Trophoblast cell (in vitro differentiated cells and primary cell): ENCODE data around the gene ZBED4.

Experiments
- DNase-seq, 2 donors: peaks; one replicate each; pipeline ENCODE4 v3.0.0-alpha.2; 2016
- H2AFZ ChIP-seq: 2 replicates; pipeline ENCODE4 v1.6.1; 2013; ENCODE audit warnings: low read length, moderate library complexity, mild to moderate bottlenecking; ENCODE audit not compliant: insufficient read depth, poor library complexity
- H2AK5ac ChIP-seq: 2 replicates; pipeline ENCODE4 v1.6.1; 2013; ENCODE audit warnings: mild to moderate bottlenecking, low read length
- H2BK120ac ChIP-seq: 2 replicates; pipeline ENCODE4 v1.6.1; 2013; ENCODE audit warnings: low read length, mild to moderate bottlenecking, moderate library complexity; ENCODE audit not compliant: insufficient read depth, poor library complexity
- H2BK12ac ChIP-seq: 2 replicates; pipeline ENCODE4 v1.6.1; 2013; ENCODE audit warnings: mild to moderate bottlenecking, low read length, moderate library complexity
- H2BK5ac ChIP-seq: 2 replicates; pipeline ENCODE4 v1.6.1; 2013; ENCODE audit warnings: low read length, low read depth, moderate library complexity, mild to moderate bottlenecking; ENCODE audit not compliant: poor library complexity
- H3K14ac ChIP-seq: 2 replicates; pipeline ENCODE4 v1.6.1; 2013; ENCODE audit warnings: mild to moderate bottlenecking, low read length
- H3K18ac ChIP-seq: 2 replicates; pipeline ENCODE4 v1.6.1; 2013; ENCODE audit warnings: mild to moderate bottlenecking, low read length
- H3K23ac ChIP-seq: 2 replicates; pipeline ENCODE4 v1.6.1; 2013; ENCODE audit warnings: low read length
- H3K27ac ChIP-seq: 2 replicates; pipeline ENCODE4 v1.5.1; 2013; ENCODE audit warnings: low read depth, mild to moderate bottlenecking, inconsistent platforms, low read length, moderate library complexity
- H3K27me3 ChIP-seq: 2 replicates; pipeline ENCODE4 v1.6.1; 2013; ENCODE audit warnings: inconsistent platforms, mild to moderate bottlenecking, low read length, moderate library complexity; ENCODE audit not compliant: insufficient read depth
- H3K36me3 ChIP-seq, 2 experiments: 1 replicate in 1 of 2; 2 replicates in 1 of 2; pipeline ENCODE4 v1.6.1; 2013; ENCODE audit warnings: low read length in 2 of 2, mild to moderate bottlenecking in 2 of 2, moderate library complexity in 1 of 2; ENCODE audit not compliant: insufficient read depth in 2 of 2, control insufficient read depth in 1 of 2
- H3K4ac ChIP-seq: 2 replicates; pipeline ENCODE4 v1.6.1; 2013; ENCODE audit warnings: low read depth, mild to moderate bottlenecking, low read length, moderate library complexity
- H3K4me1 ChIP-seq, 2 experiments: 1 replicate in 1 of 2; 2 replicates in 1 of 2; pipeline ENCODE4 v1.6.1; 2013; ENCODE audit warnings: low read length in 2 of 2, mild to moderate bottlenecking in 2 of 2, moderate library complexity in 1 of 2; ENCODE audit not compliant: insufficient read depth in 2 of 2, control insufficient read depth in 1 of 2
- H3K4me2 ChIP-seq: 2 replicates; pipeline ENCODE4 v1.6.1; 2013; ENCODE audit warnings: inconsistent platforms, mild to moderate bottlenecking, low read length, moderate library complexity
- H3K4me3 ChIP-seq: 2 replicates; pipeline ENCODE4 v1.5.1; 2013; ENCODE audit warnings: mild to moderate bottlenecking, low read depth, low read length, inconsistent platforms
- H3K79me1 ChIP-seq: one replicate; pipeline ENCODE4 v1.6.1; 2013; ENCODE audit warnings: low read length
- H3K79me2 ChIP-seq: 2 replicates; pipeline ENCODE4 v1.6.1; 2013; ENCODE audit warnings: low read length, mild to moderate bottlenecking; ENCODE audit not compliant: control insufficient read depth, insufficient read depth, poor library complexity
- H3K9ac ChIP-seq: 2 replicates; pipeline ENCODE4 v1.6.1; 2013; ENCODE audit warnings: mild to moderate bottlenecking, low read length
- H3K9me3 ChIP-seq: 2 replicates; pipeline ENCODE4 v1.6.1; 2013; ENCODE audit warnings: low read depth, mild to moderate bottlenecking, control low read depth, inconsistent platforms, low read length; ENCODE audit not compliant: insufficient read depth
- H4K12ac ChIP-seq: 2 replicates; pipeline ENCODE4 v1.6.1; 2013; ENCODE audit warnings: low read depth, mild to moderate bottlenecking, low read length, moderate library complexity
- H4K8ac ChIP-seq: 2 replicates; pipeline ENCODE4 v1.6.1; 2013; ENCODE audit warnings: low read depth, mild to moderate bottlenecking, low read length, moderate library complexity
- H4K91ac ChIP-seq: one replicate; pipeline ENCODE4 v1.6.1; 2013; ENCODE audit warnings: low read depth, mild to moderate bottlenecking, low read length, moderate library complexity
- WGBS: extraction: QIAGEN DNeasy Blood & Tissue Kit; methylation state at CpG from one replicate; pipeline ENCODE4 v1.1.7; 2013; ENCODE audit warnings: missing lambda C conversion rate; ENCODE audit not compliant: insufficient read length, insufficient coverage; ENCODE audit errors: extremely low coverage; 5-methylcytosine and 5-hydroxymethylcytosine counted together

ZBED4 gene

DNA sequence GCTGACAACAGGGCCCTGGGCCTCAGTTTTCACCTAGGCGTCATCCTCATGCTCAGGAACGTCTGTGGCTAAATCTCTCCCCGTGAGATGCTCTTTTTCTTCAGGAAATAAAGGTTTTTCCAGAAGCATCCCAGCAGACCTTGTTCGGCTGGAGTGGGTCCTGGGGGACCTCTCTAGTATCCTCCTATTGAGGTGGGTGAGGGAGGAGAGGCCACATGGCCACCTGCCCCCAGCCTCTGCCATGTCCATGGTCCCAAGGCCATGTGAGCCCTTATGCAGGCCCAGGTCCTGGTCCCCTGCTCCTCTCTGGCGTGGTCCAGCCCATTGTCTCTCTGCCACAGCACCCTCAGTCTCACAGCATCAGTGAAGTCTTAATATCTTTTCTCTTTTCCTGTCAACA, 42.6 kb downstream of the ZBED4 start:
- no peak overlapping the region for H4K8ac ChIP-seq
- no peak overlapping the region for H3K4me2 ChIP-seq
- H3K18ac ChIP-seq, result no peak overlapping the region
- H3K27ac ChIP-seq, result no peak overlapping the region
- no peak for DNase-seq
- no CpG with 5 or more reads among the region's 5 CpGs for WGBS
- no peaks in the 10 kb centered on the region for H3K79me1 ChIP-seq
- peaks cover 7% of the 10 kb centered on the region for H3K9me3 ChIP-seq
- H2BK12ac ChIP-seq, result no peak overlapping the region
- no peak overlapping the region for H3K4ac ChIP-seq
- no peak overlapping the region for H2AK5ac ChIP-seq
- H3K14ac ChIP-seq, result no peak overlapping the region
- H4K91ac ChIP-seq, result no peak overlapping the region
- H3K23ac ChIP-seq, result no peak overlapping the region
- no peak overlapping the region for H2BK120ac ChIP-seq
- no peak overlapping the region for H3K9ac ChIP-seq
- no peak overlapping the region for H4K12ac ChIP-seq
- H3K4me1 ChIP-seq, result no peaks in the 10 kb centered on the region
- no peaks in the 10 kb centered on the region for H3K79me2 ChIP-seq
- H3K36me3 ChIP-seq, result peaks cover 5% of the 10 kb centered on the region in 2 experiments
- no peak overlapping the region for H2AFZ ChIP-seq
- no peak overlapping the region for H3K4me3 ChIP-seq
- H3K27me3 ChIP-seq, result no peaks in the 10 kb centered on the region
- H2BK5ac ChIP-seq, result no peak overlapping the region

DNA sequence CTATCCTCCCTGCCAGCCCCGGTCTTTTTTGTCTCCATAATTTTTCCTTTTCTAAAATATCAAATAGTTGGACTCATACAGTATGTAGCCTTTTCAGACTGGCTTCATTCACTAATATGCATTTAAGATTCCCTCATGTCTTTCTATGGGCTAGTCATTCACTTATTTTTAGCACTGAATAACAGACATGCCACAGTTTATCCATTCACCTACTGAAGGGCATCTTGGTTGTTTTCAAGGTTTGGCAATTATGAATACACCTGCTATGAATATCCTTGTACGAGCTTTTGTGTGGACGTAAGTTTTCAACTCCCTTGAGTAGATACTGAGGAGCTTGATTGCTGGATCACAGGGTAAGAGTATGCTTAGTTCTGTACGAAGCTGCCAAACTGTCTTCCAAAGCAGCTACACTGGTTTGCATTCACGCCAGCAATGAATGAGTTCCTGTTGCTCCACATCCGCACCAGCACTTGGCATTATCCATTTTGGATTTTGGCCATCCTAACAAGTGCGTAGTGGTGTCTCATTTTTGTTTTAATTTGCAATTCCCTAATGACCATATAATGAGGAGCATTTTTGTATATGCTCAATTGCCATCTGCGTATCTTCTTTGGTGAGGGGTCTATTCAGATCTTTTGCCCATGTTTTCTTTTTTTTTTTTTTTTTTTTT, 43.5 kb downstream of the ZBED4 start:
- no peaks in the 10 kb centered on the region for H3K79me1 ChIP-seq
- no peak for DNase-seq
- WGBS, result no CpG with 5 or more reads among the region's 8 CpGs
- no peak overlapping the region for H2AK5ac ChIP-seq
- H2BK5ac ChIP-seq, result no peak overlapping the region
- H3K27me3 ChIP-seq, result no peaks in the 10 kb centered on the region
- H3K36me3 ChIP-seq, result peaks cover 4 to 14% of the 10 kb centered on the region in 2 experiments
- no peaks in the 10 kb centered on the region for H3K79me2 ChIP-seq
- no peak overlapping the region for H2AFZ ChIP-seq
- no peak overlapping the region for H4K91ac ChIP-seq
- H3K23ac ChIP-seq, result no peak overlapping the region
- H2BK12ac ChIP-seq, result no peak overlapping the region
- H3K14ac ChIP-seq, result no peak overlapping the region
- no peaks in the 10 kb centered on the region for H3K4me1 ChIP-seq
- no peak overlapping the region for H3K4me3 ChIP-seq
- H3K27ac ChIP-seq, result no peak overlapping the region
- H3K9ac ChIP-seq, result no peak overlapping the region
- no peak overlapping the region for H3K4me2 ChIP-seq
- H4K12ac ChIP-seq, result no peak overlapping the region
- H4K8ac ChIP-seq, result no peak overlapping the region
- no peak overlapping the region for H3K4ac ChIP-seq
- no peak overlapping the region for H3K18ac ChIP-seq
- no peak overlapping the region for H2BK120ac ChIP-seq
- H3K9me3 ChIP-seq, result peaks cover 17% of the 10 kb centered on the region

DNA sequence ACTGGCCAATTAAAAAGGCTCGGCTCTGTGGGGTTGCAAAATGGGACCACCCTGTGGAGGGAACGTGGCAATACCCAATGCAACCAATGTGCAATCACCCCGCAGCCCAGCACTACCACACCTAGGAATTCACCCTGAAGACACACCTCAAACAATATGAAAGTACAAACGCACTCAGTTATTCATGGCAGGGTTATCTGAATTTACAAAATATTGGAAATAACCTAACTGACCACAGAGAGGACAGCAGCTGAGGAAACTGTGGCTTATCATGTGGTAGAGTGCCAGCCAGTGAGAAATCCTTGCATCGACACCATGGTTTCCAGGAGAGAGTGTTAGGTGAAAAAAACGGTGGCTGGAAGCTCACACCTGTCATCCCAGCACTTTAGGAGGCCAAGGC, 45.9 kb downstream of the ZBED4 start:
- no peaks in the 10 kb centered on the region for H3K79me1 ChIP-seq
- no peak overlapping the region for H3K14ac ChIP-seq
- H4K12ac ChIP-seq, result no peak overlapping the region
- no peak overlapping the region for H3K4me2 ChIP-seq
- no peaks in the 10 kb centered on the region for H3K4me1 ChIP-seq
- no peaks in the 10 kb centered on the region for H3K27me3 ChIP-seq
- peaks cover 15 to 26% of the 10 kb centered on the region in 2 experiments for H3K36me3 ChIP-seq
- H3K9ac ChIP-seq, result no peak overlapping the region
- no peak overlapping the region for H4K91ac ChIP-seq
- H2BK120ac ChIP-seq, result no peak overlapping the region
- no peak overlapping the region for H3K4ac ChIP-seq
- H2AK5ac ChIP-seq, result no peak overlapping the region
- no peak overlapping the region for H3K4me3 ChIP-seq
- no CpG with 5 or more reads among the region's 6 CpGs for WGBS
- no peak overlapping the region for H3K18ac ChIP-seq
- no peak overlapping the region for H2BK12ac ChIP-seq
- H2AFZ ChIP-seq, result no peak overlapping the region
- H3K27ac ChIP-seq, result no peak overlapping the region
- no peak overlapping the region for H4K8ac ChIP-seq
- DNase-seq, result no peak
- H2BK5ac ChIP-seq, result no peak overlapping the region
- no peak overlapping the region for H3K23ac ChIP-seq
- peaks cover 20% of the 10 kb centered on the region for H3K9me3 ChIP-seq
- no peaks in the 10 kb centered on the region for H3K79me2 ChIP-seq

GRCh38 chr22:49900441-49901230, 47.0 kb downstream of the ZBED4 start:
- WGBS, result no CpG with 5 or more reads among the region's 30 CpGs
- Histone ChIP-seq H2BK120ac (no peak overlapping the region), H2AK5ac (no peak overlapping the region), H3K79me2 (no peaks in the 10 kb centered on the region), H3K27me3 (no peaks in the 10 kb centered on the region), H3K18ac (no peak overlapping the region), H3K4me1 (no peaks in the 10 kb centered on the region), H3K4me2 (no peak overlapping the region), H3K4me3 (no peak overlapping the region), H3K79me1 (no peaks in the 10 kb centered on the region), H2BK12ac (no peak overlapping the region), H3K23ac (no peak overlapping the region), H3K36me3 (peaks cover 15 to 26% of the 10 kb centered on the region in 2 experiments), H3K4ac (no peak overlapping the region), H4K12ac (no peak overlapping the region), H4K91ac (no peak overlapping the region), H3K9me3 (peaks cover 16% of the 10 kb centered on the region), H4K8ac (no peak overlapping the region), H3K9ac (no peak overlapping the region), H2BK5ac (no peak overlapping the region), H3K27ac (no peak overlapping the region), H2AFZ (no peak overlapping the region), H3K14ac (no peak overlapping the region)
- DNase-seq, result no peak
